GM18526 (cell line): Measurements from ENCODE around the gene HRH1.

Source experiments
- POLR2A ChIP-seq: IDR thresholded peaks from 3 replicates; pipeline ENCODE4 v1.6.1; 2011; ENCODE audit not compliant: insufficient read length; ENCODE audit errors: extremely low read depth

HRH1 gene

DNA sequence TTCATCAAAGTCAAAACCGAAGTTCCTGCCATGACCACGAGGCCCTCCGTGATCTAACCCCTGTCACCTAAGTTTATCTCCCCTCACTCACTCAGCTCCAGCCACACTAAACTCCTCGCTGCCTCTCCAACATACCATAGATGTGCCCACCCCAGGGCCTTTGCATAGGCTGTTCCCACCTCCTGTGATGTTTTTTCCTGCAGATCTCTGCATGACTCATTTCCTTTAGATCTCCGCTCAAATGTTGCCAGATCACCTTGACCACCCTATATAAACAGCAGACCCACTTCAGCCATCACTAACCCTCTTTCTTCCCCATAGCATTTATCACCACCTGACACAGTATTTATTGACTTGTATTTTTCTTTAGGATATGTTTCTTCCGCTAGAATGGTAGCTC is 58.5 kb downstream of the HRH1 start:
- TF ChIP-seq POLR2A, result no peak

DNA sequence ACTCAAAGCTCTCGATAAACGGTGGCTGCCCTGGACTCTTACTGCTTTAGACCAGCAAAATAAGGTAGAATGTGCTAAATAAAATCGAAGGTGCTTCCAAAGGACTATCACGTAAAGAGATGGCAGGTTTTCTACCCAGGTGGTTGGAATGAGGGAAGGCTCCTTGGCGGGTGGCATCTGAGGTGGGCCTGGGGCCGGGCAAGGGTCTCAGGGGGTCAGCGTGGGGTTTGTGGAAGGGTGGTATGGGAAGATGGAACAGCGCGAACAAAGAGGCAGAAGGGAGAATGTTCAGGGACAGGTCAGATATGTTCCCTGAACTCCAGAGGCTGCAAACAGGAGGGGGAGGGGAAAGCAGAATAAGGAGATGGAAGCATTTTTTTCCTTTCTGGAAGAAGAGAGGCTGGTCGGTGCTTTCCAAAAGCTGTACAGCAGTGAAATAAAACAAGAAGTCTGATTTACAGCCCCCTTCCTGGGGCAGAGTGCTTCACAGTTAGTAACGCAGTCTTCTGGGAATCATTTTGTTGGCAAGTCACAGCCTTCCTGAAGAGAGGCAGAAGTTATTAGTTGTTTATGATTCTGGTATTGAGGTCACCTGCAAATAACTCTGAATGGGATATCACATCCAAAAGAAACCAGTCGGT is 59.6 kb downstream of the HRH1 start:
- TF ChIP-seq POLR2A, result no peak

- TF ChIP-seq POLR2A, result no peak
Observed at GRCh38 chr3:11214451-11214978, 60.2 kb downstream of the HRH1 start.

GRCh38 chr3:11220230-11220629 is 65.9 kb downstream of the HRH1 start:
- TF ChIP-seq POLR2A, result no peak

DNA sequence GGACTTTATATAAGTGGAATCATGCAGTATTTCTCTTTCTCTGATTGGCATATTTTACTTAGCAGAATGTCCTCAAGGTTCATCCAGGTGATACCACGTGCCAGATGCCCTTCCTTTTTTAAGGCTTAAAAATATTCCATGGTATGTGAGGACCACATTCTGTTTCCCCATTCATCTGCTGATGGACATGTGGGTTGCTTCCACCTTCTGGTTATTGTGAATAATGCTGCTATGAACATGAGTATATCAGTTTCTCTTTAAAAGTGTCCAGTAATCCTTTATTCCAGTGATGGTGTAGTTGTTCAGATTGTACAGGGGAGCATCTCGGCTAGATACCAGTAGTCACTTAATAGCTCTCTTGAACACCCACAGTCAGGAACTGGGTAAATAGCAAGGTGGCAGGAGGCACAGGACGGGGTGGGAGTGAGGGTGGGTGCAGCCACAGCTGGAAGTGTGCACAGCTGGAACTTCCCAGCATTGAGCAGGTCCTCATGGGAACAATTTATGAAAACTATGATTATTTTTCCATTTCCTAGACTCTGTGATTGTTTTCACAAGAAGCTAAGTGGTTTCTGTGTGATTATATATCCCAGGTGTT is 67.6 kb downstream of the HRH1 start:
- no peak for TF ChIP-seq POLR2A

GRCh38 chr3:11224010-11224409 is 69.7 kb downstream of the HRH1 start:
- no peak for TF ChIP-seq POLR2A

DNA sequence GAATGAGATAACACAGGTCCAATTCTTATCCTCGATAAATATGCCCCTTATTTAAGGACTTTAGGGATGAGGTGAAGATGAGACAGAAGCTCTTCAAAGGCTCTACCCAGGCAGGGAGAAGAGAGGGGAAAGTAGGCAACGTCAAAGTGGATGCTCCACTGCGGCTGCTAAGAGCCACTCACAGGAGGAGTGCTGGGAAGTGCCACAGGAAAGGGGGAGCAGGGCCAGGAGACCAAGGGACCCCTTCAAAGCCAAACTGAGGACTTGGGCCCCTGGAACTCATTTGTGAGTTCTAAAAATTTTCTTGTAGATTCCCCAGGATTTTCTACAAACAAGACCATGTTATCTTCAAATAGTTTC is 70.6 kb downstream of the HRH1 start:
- no peak for TF ChIP-seq POLR2A

DNA sequence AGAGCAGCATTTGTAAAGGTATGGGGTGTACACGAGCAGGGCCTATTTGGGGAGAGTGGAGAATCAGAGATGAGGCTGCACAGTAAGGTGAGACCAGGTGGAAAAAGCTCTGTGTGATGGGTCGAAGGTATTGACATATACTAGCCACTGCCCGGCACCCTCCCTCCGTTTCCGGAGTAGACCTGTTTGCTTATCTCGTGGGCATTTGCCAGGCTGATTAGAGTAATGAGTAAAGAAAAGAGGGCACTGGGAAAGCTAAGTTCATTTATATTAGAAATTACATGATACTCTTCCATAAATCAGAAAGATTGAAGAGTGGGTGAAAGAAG is 71.7 kb downstream of the HRH1 start:
- TF ChIP-seq POLR2A, result no peak

DNA sequence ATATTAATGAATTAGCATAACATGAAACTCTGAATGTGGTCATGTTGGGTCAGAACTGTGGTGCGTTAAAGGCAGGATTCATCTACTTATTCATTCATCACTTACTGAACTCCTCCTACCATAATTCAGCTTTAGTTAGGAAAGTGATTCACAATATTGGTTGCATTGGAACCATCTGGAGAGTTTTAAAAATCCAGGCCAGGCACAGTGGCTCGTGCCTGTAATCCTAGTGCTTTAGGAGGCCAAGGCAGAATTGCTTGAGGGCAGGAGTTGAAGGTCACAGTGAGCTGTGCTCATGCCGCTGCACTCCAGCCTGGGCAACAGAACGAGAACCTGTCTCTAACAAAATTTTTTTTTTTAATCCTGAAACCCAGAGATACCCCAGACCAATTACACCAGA is 73.7 kb downstream of the HRH1 start:
- TF ChIP-seq POLR2A, result no peak

GRCh38 chr3:11230125-11230524 is 75.8 kb downstream of the HRH1 start:
- no peak for TF ChIP-seq POLR2A

- TF ChIP-seq POLR2A, result no peak
Observed at GRCh38 chr3:11230832-11231231, 76.5 kb downstream of the HRH1 start.

DNA sequence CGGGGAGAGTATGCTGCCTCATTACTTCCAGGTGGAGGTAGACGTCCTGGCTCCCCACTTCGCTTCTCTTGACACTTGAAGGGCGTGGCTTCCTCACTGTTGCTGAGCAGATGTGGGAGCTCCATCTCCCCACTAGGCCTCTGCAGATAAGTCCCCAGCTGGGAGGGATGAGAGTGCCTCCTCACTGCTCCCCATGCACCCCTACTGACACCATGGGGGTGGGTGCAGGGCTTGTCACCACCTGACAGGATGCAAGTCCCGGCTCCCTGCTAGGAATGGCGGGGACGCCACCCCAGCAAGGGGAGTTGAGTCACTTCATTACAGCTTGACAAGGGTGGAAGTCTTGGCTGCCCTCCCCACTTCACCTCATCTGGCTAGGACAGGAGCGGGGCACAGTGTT is 81.1 kb downstream of the HRH1 start:
- no peak for TF ChIP-seq POLR2A

DNA sequence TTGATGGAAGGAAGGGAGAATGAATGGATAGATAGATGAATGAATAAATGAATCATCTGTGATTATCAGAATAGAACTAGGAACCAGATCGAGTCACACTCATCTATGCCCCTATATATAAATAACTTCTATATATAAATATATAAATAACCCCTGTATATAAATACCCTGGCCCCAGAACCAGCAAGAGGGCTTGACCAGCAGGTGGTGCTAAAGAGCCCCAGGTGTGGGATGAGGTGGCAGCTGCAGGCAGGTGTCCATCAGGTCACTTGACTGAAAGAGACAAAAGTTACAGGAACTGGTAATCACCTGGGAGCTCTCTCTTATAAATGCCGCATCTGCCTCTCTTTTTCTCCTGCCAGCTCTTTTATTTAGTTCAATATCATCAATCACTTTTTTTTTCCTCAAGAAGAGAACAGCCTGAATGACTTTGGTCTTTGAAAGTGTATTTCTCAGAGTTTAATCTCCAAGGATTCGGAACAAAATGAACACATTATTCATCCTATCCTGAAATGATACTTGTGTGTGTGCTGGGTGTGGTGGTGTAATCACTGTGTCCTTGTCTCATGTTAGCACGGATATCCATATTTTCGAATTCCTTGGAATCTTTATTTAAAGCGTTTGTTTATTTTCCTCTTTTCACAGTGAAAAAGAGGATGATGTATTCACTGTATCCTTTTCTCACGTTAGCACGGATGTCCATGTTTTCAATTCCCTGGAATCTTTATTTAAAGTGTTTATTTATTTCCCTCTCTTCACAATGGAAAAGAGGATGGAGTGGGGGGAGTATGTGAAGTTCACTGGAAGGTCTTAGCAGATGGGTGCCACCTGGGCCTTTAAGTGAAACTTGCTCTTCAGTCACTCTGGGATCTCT is 82.5 kb downstream of the HRH1 start:
- no peak for TF ChIP-seq POLR2A

DNA sequence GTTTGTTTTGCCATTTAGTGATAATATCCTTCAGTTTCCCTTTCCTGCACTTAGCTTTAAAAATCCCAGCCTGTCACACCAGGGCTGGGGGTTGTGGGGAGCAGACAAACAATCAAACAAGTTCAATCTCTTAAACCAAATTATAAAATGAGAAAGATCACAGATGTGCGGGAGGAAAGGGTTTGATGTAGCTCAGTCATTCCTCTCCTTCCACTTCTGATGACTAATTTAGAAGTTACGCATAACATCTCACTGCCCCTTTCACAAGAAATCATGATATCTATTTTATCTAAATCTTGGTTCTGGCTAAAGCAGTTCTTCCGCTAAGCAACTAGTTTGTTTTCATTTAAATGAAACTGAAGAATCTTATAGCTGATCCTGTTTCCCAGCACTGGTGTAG is 83.8 kb downstream of the HRH1 start:
- TF ChIP-seq POLR2A, result no peak

GRCh38 chr3:11238880-11239279 is 84.6 kb downstream of the HRH1 start:
- TF ChIP-seq POLR2A, result no peak

DNA sequence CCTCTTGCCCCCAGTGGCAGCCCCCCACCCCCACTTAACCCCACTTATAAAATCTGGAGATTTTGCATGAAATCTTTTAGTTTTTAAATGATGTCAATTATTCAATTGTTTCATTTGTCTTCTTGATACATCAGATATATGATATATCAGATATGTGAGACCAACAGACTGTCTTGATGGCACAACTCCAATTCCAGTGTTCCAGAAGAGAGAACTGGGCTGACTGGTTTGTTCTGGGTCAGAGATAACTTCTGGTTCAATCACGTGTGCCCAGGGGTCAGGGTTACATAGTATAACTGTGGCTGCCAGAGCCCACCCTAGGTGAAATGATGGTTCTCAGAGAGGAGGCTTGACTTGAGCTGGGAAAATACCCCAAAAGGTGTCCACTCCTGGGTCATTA is 85.5 kb downstream of the HRH1 start:
- no peak for TF ChIP-seq POLR2A
